Small intestine (tissue), 7 donors: ENCODE data around the gene TAS2R8. TPM values are rescaled to one million over a fixed set of nuclear protein-coding genes. Genes with fewer than 3 reads are reported as not detected.

Experiments used
- DNase-seq, 2 donors: peaks; one replicate each; pipeline versions ENCODE4 v3.0.0 to v3.0.0-alpha.2; 2013
- FAIRE-seq: peaks from 2 replicates; lab custom pipeline; 2012; peaks lifted over from hg19 to GRCh38; lab: Jason Lieb, UNC
- H3K27ac ChIP-seq, 3 donors: one replicate each; pipeline ENCODE4 v1.5.1; 2013; ENCODE audit warnings: low read length in 2 of 3, mild to moderate bottlenecking in 2 of 3, control low read depth in 1 of 3, inconsistent platforms in 1 of 3, low read depth in 1 of 3, moderate library complexity in 1 of 3
- H3K27me3 ChIP-seq, 3 donors: one replicate each; pipeline ENCODE4 v1.6.1; 2013; ENCODE audit warnings: low read length in 3 of 3, inconsistent platforms in 1 of 3; ENCODE audit not compliant: control insufficient read depth in 3 of 3, insufficient read depth in 3 of 3
- H3K36me3 ChIP-seq, 3 donors: one replicate each; pipeline ENCODE4 v1.6.1; 2013; ENCODE audit warnings: low read length in 3 of 3, inconsistent platforms in 1 of 3, low read depth in 1 of 3, mild to moderate bottlenecking in 1 of 3, moderate library complexity in 1 of 3; ENCODE audit not compliant: control insufficient read depth in 3 of 3, insufficient read depth in 2 of 3
- H3K4me1 ChIP-seq, 3 donors: one replicate each; pipeline ENCODE4 v1.6.1; 2013; ENCODE audit warnings: low read length in 2 of 3, inconsistent platforms in 1 of 3, low read depth in 1 of 3, mild to moderate bottlenecking in 1 of 3, moderate library complexity in 1 of 3; ENCODE audit not compliant: control insufficient read depth in 3 of 3, insufficient read depth in 2 of 3
- H3K4me3 ChIP-seq, 3 donors: one replicate each; pipeline ENCODE4 v1.5.1; 2013; ENCODE audit warnings: low read length in 3 of 3, control low read depth in 1 of 3, inconsistent platforms in 1 of 3, low read depth in 1 of 3, mild to moderate bottlenecking in 1 of 3, moderate library complexity in 1 of 3
- H3K9me3 ChIP-seq, 2 donors: one replicate each; pipeline ENCODE4 v1.6.1; 2013; ENCODE audit warnings: low read depth in 1 of 2, low read length in 1 of 2; ENCODE audit not compliant: control insufficient read depth in 2 of 2, insufficient read depth in 1 of 2
- whole genome bisulfite sequencing, 3 donors: extraction: QIAGEN DNeasy Blood & Tissue Kit; methylation state at CpG; one replicate each; pipeline ENCODE4 v1.1.7; 2013; 5-methylcytosine and 5-hydroxymethylcytosine counted together
- polyA plus RNA-seq, 4 donors: library from polyadenylated mRNA; stranded (reverse) in 3 of 4; unstranded in 1 of 4; fragments of 200-250 nt in 3 of 4; fragments of 120-200 nt in 1 of 4; gene quantifications; one replicate each; pipeline versions ENCODE4 v1.2.1 to v1.2.3, GENCODE V29; 2013
- donor health status: healthy with polysubstance abuse.
- donor health status: control.
- donor health status: control.
- donor health status: Bipolar disorder and iron deficiency.
- donor health status: healthy.

Gene TAS2R8
- polyA plus RNA-seq, 4 donors = 0.03 TPM; not detected in 3

DNA sequence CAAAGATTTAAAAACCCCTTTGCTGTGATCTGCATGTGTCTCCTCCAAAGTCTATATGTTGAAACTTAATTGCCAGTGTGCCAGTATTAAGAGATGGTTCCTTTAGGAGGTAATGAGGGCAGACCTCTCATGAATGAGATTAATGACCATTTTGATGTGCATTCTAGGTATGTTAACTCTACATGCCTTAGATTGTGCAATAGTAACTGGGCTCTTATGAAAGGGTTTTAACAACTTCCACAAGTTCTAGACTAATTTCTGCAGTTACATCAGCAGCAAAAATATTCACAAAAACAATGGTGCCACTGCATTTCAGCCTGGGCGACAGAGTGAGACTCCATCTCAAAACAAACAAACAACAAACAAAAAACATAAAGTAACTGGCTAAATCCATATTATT is 22.9 kb upstream of the TAS2R8 start:
- DNase-seq (no peak), FAIRE-seq (no peak)
- no peak overlapping the region for H3K4me3 ChIP-seq
- no peaks in the 10 kb centered on the region for H3K36me3 ChIP-seq
- no peaks in the 10 kb centered on the region for H3K27me3 ChIP-seq
- no peaks in the 10 kb centered on the region for H3K9me3 ChIP-seq
- no peak overlapping the region for H3K27ac ChIP-seq
- no peaks in the 10 kb centered on the region for H3K4me1 ChIP-seq
- WGBS, 3 donors = 88 to 97% (median 96%) methylated on average over 1 of the region's 1 CpG

DNA sequence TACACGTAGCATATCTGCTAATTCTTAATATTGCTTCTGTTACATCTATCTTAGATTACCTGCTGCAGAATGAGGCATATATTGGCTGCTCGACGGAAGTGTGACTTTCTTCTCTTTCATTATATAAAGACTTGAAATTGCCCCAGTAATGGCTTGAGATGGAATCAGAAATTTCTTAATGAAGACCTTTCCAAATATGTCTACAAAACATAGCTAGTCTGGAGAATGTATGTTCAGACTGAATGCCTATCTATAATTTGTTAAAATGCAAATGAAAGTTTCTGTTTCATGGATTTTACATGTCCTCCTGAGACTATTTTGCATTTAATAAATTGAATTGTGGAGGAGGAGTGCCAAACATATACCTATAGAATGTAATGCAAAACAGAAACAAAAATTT is 19.2 kb upstream of the TAS2R8 start, which contains the start of gene TAS2R10:
Gene TAS2R10 (minus strand): TSS at position 101 of the 400 bp plus-strand sequence. CDS start 89 bp downstream, at position 12.
- Histone ChIP-seq H3K27me3 (no peaks in the 10 kb centered on the region), H3K36me3 (no peaks in the 10 kb centered on the region), H3K9me3 (no peaks in the 10 kb centered on the region), H3K27ac (no peak within 1 kb of the TSS), H3K4me3 (no peak within 1 kb of the TSS), H3K4me1 (no peaks in the 10 kb centered on the region)
- FAIRE-seq (no peak), DNase-seq (no peak)
- WGBS, 3 donors = 82 to 93% (median 89%) methylated on average over 3 of the region's 3 CpGs

- no peaks in the 10 kb centered on the region for H3K36me3 ChIP-seq
- no peaks in the 10 kb centered on the region for H3K9me3 ChIP-seq
- no peaks in the 10 kb centered on the region for H3K27me3 ChIP-seq
- DNase-seq = no peak
- no peak overlapping the region for H3K4me3 ChIP-seq
- H3K27ac ChIP-seq = no peak overlapping the region
- no peaks in the 10 kb centered on the region for H3K4me1 ChIP-seq
- 84 to 94% (median 91%) methylated on average over 3 of the region's 3 CpGs for WGBS, 3 donors
- FAIRE-seq = no peak
These were observed 17.9 kb upstream of the TAS2R8 start for GRCh38 chr12:10824957-10825356.

DNA sequence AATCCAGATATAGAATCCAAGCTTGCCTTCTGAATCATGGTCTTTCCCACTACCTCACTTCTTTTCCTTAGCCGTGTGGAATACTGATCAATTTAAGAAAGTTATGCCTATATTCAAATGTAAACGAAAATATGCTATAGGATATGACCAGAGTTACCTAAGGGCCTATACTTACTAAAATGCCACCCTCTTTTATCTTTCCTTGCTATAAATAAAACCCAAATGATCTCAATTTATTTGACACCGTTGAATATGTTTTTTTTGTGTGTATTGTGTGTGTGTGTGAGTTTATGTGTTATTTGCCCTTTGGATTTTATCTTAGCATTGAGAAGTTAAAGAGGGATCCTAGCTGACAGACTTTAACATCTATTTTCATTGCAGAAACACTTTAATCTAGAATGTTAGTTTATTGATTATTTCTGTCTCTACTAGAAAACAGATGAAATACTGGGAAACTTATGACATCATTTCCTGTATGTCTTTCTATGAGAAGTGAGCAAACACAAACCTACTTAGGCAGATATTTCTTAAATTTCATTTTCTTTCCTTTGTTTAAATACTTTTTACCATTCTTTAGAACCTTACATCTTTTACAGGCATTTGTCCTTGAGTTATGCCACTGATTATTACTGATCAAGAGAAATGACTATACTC is 4.9 kb upstream of the TAS2R8 start:
- H3K4me1 ChIP-seq = no peaks in the 10 kb centered on the region
- no peaks in the 10 kb centered on the region for H3K36me3 ChIP-seq
- no peak for FAIRE-seq
- H3K4me3 ChIP-seq = no peak overlapping the region
- H3K27ac ChIP-seq = no peak overlapping the region
- no peaks in the 10 kb centered on the region for H3K27me3 ChIP-seq
- 69 to 78% (median 75%) methylated on average over 3 of the region's 3 CpGs for WGBS, 3 donors
- H3K9me3 ChIP-seq = no peaks in the 10 kb centered on the region
- DNase-seq = no peak

GRCh38 chr12:10810068-10810467 is 3.0 kb upstream of the TAS2R8 start, which contains the start of gene TAS2R9:
TSS of gene TAS2R9 (minus strand) at chr12:10810168. CDS start at chr12:10810075, 93 bp downstream.
- Histone ChIP-seq H3K9me3 (no peaks in the 10 kb centered on the region), H3K4me1 (no peaks in the 10 kb centered on the region), H3K4me3 (no peak within 1 kb of the TSS), H3K36me3 (no peaks in the 10 kb centered on the region), H3K27me3 (no peaks in the 10 kb centered on the region), H3K27ac (no peak within 1 kb of the TSS)
- FAIRE-seq (no peak), DNase-seq (no peak)

DNA sequence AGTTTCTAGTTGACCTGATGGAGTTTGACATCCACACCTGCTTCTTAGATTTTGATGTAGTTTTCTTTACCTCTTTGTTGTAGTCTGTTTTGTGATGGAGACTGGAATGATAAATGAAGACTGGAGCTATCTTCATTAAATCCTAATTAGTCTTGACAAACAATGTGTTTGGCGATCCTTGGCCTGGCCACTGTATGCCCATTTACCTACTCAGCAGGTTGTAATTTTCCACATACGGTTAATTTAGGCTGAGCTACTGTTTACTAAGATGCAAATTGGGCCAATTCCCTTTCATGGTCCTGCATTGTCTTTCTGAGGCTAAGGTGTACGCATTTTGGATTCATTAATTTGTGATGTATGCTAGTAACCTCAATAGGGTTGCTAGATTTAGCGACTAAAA is 4.5 kb downstream of the TAS2R8 start, which contains the start of gene TAS2R7:
Gene TAS2R7 (minus strand): TSS at position 41 of the 400 bp plus-strand sequence. CDS start 57 bp downstream, outside the sequence.
- Histone ChIP-seq H3K27me3 (peaks cover 0 to 4% (median 2%) of the 10 kb centered on the region in 3 donors), H3K4me1 (no peaks in the 10 kb centered on the region), H3K27ac (no peak within 1 kb of the TSS), H3K4me3 (no peak within 1 kb of the TSS), H3K9me3 (no peaks in the 10 kb centered on the region), H3K36me3 (no peaks in the 10 kb centered on the region)
- FAIRE-seq (no peak), DNase-seq (no peak)
- WGBS, 3 donors = 68 to 73% (median 71%) methylated on average over 4 of the region's 4 CpGs

DNA sequence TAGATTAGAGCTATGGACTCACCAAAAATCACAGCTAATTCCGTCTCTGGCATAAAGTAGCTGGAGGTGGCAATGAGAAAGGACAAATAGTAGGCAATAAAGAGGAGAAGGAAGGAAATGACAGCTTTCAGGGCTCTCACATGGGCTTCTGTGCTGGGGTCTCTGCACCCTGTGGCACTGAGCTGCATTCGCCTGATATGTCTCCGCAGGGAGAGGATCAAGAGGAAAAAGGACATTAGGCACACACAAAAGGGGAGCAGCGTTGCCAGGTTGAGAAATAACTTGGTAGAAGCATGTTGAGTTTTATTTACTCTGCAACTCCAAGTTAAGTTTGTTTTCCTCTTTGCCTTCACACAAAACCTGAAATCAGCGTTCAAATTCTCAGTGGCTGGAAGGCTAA is 5.3 kb downstream of the TAS2R8 start:
- no peak for DNase-seq
- Histone ChIP-seq H3K36me3 (no peaks in the 10 kb centered on the region), H3K9me3 (no peaks in the 10 kb centered on the region), H3K27ac (no peak overlapping the region), H3K4me3 (no peak overlapping the region), H3K4me1 (no peaks in the 10 kb centered on the region), H3K27me3 (peaks cover 0 to 4% (median 2%) of the 10 kb centered on the region in 3 donors)
- 65 to 69% (median 68%) methylated on average over 5 of the region's 5 CpGs for WGBS, 3 donors
- FAIRE-seq = no peak

- H3K9me3 ChIP-seq = peaks cover 0 to 2% of the 10 kb centered on the region in 2 donors
- no peaks in the 10 kb centered on the region for H3K36me3 ChIP-seq
- H3K4me3 ChIP-seq = no peak overlapping the region
- no peaks in the 10 kb centered on the region for H3K4me1 ChIP-seq
- H3K27ac ChIP-seq = no peak overlapping the region
- DNase-seq (no peak), FAIRE-seq (no peak)
- H3K27me3 ChIP-seq = no peaks in the 10 kb centered on the region
- 25 to 49% (median 32%) methylated on average over 2 of the region's 2 CpGs for WGBS, 3 donors
These were observed 12.9 kb downstream of the TAS2R8 start for GRCh38 chr12:10794222-10794621.
